SK-N-SH treated with all-trans-retinoic acid at 6 μM for 48 hours (cell line): ENCODE data around the gene TSTD1.
"Not testable (repeated sequence)": the region's sequence is repeated elsewhere in the genome, so short reads cannot be mapped to it uniquely, and the experiment has no call there.

ENCODE experiments used
- ATAC-seq: fragments of 200-7000 bp; cut with Tn5 transposase; 3 replicates; pipeline ENCODE4 v1.9.1; 2020; ENCODE audit warnings: mild to moderate bottlenecking, moderate library complexity
- ARNTL ChIP-seq: fragments of 450-650 bp; formaldehyde crosslinking; IDR thresholded peaks from 2 replicates; pipeline ENCODE4 v1.5.0; 2020; ENCODE audit warnings: low read depth, mild to moderate bottlenecking, moderate library complexity, borderline replicate concordance
- BACH2 ChIP-seq: fragments of 250-450 bp; sonication (Bioruptor Pico); IDR thresholded peaks from 2 replicates; pipeline ENCODE4 v1.9.0; 2021; ENCODE audit warnings: mild to moderate bottlenecking, borderline replicate concordance
- CSDC2 ChIP-seq: fragments of 250-450 bp; sonication (Bioruptor Pico); IDR thresholded peaks from 2 replicates; pipeline ENCODE4 v1.5.0; 2020; ENCODE audit warnings: mild to moderate bottlenecking, moderate library complexity
- GLIS3 ChIP-seq: fragments of 250-450 bp; sonication (Bioruptor Pico); IDR thresholded peaks from 2 replicates; pipeline ENCODE4 v1.5.0; 2020; ENCODE audit warnings: mild to moderate bottlenecking, moderate library complexity
- ISL1 ChIP-seq: fragments of 250-450 bp; sonication (Bioruptor Pico); IDR thresholded peaks from 2 replicates; pipeline ENCODE4 v2.1.2; 2022; ENCODE audit warnings: mild to moderate bottlenecking, moderate library complexity
- OSR1 ChIP-seq: fragments of 250-450 bp; sonication (Bioruptor Pico); IDR thresholded peaks from 2 replicates; pipeline ENCODE4 v1.8.0; 2022; ENCODE audit warnings: moderate library complexity, mild to moderate bottlenecking, inconsistent platforms
- PPARA ChIP-seq: fragments of 250-450 bp; sonication (Bioruptor Pico); IDR thresholded peaks from 2 replicates; pipeline ENCODE4 v1.5.0; 2020; ENCODE audit warnings: mild to moderate bottlenecking, borderline replicate concordance
- RARB ChIP-seq: fragments of 250-450 bp; sonication (Bioruptor Pico); IDR thresholded peaks from 2 replicates; pipeline ENCODE4 v1.8.0; 2021; ENCODE audit warnings: mild to moderate bottlenecking, moderate library complexity
- SNAI2 ChIP-seq: fragments of 250-450 bp; sonication (Bioruptor Pico); IDR thresholded peaks from 2 replicates; pipeline ENCODE4 v1.5.0; 2020; ENCODE audit warnings: mild to moderate bottlenecking, moderate library complexity
- TCF4 ChIP-seq: fragments of 250-450 bp; sonication (Bioruptor Pico); IDR thresholded peaks from 2 replicates; pipeline ENCODE4 v1.8.0; 2021; ENCODE audit warnings: mild to moderate bottlenecking, moderate library complexity, borderline replicate concordance
- ZC3H10 ChIP-seq: fragments of 250-450 bp; sonication (Bioruptor Pico); IDR thresholded peaks from 2 replicates; pipeline ENCODE4 v1.5.1; 2021; ENCODE audit warnings: mild to moderate bottlenecking, moderate library complexity
- ZFP3 ChIP-seq: fragments of 250-450 bp; sonication (Bioruptor Pico); IDR thresholded peaks from 2 replicates; pipeline ENCODE4 v1.5.0; 2020; ENCODE audit warnings: mild to moderate bottlenecking, moderate library complexity
- ZFP30 ChIP-seq: fragments of 450-650 bp; formaldehyde crosslinking; IDR thresholded peaks from 2 replicates; pipeline ENCODE4 v1.5.0; 2022; ENCODE audit warnings: mild to moderate bottlenecking, moderate library complexity
- ZNF565 ChIP-seq: fragments of 450-650 bp; formaldehyde crosslinking; conservative IDR thresholded peaks from 2 replicates; pipeline ENCODE4 v1.5.0; 2020; ENCODE audit warnings: low read depth, mild to moderate bottlenecking, moderate library complexity
- ZNF70 ChIP-seq: fragments of 450-650 bp; formaldehyde crosslinking; IDR thresholded peaks from 2 replicates; pipeline ENCODE4 v1.5.0; 2020; ENCODE audit warnings: mild to moderate bottlenecking, moderate library complexity
- ZNF8 ChIP-seq: fragments of 450-650 bp; formaldehyde crosslinking; IDR thresholded peaks from 2 replicates; pipeline ENCODE4 v1.5.0; 2020; ENCODE audit warnings: mild to moderate bottlenecking, moderate library complexity
- TF ChIP-seq, protein P1 (sequence below): fragments of 250-450 bp; sonication (Bioruptor Pico); IDR thresholded peaks from 2 replicates; pipeline ENCODE4 v1.5.1; 2021; ENCODE audit warnings: mild to moderate bottlenecking, moderate library complexity
- TF ChIP-seq, protein P2 (sequence below): fragments of 250-450 bp; sonication (Bioruptor Pico); IDR thresholded peaks from 2 replicates; pipeline ENCODE4 v1.5.1; 2020; ENCODE audit warnings: low read depth, mild to moderate bottlenecking, moderate library complexity
- TF ChIP-seq, protein P3 (sequence below): fragments of 250-450 bp; sonication (Bioruptor Pico); IDR thresholded peaks from 2 replicates; pipeline ENCODE4 v1.5.0; 2020; ENCODE audit warnings: mild to moderate bottlenecking, moderate library complexity
- TF ChIP-seq, protein P4 (sequence below): fragments of 250-450 bp; sonication (Bioruptor Pico); IDR thresholded peaks from 2 replicates; pipeline ENCODE4 v1.8.0; 2020; ENCODE audit warnings: mild to moderate bottlenecking, moderate library complexity, borderline replicate concordance

Gene TSTD1

DNA sequence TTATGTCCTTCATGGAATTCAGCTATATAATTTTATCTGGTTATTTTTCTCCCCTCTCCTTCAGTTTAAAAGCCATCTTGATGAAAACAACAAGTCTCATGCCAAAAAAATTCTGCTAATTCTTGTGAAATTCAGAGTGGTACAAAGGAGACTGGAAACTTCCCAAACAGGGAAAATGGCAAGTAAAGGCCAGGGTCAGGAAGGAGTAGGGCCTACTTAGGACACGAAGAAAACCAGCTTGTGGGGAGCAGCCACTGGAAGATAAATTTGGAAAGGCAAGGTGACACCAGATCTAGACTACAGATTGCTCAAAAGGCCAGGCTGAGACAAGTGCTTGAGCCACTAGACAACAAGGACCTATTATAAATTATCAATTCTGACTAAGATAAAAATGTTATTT is 6.4 kb downstream of the TSTD1 start:
- ATAC-seq, result no peak; the same call in 2 of the 3 replicates
- TF ChIP-seq ZNF70 (CRISPR knock-in tag) (no peak), ZNF565 (no peak), BACH2 (CRISPR knock-in tag) (no peak), ARNTL (CRISPR knock-in tag) (no peak), GLIS3 (CRISPR knock-in tag) (no peak), PPARA (no peak), SNAI2 (CRISPR knock-in tag) (no peak), TCF4 (CRISPR knock-in tag) (no peak), ZFP3 (CRISPR knock-in tag) (no peak), ISL1 (CRISPR knock-in tag) (no peak), RARB (no peak), OSR1 (no peak), ZNF8 (CRISPR knock-in tag) (no peak), CSDC2 (CRISPR knock-in tag) (no peak), ZC3H10 (CRISPR knock-in tag) (no peak)
- TF ChIP-seq, protein P1, sequence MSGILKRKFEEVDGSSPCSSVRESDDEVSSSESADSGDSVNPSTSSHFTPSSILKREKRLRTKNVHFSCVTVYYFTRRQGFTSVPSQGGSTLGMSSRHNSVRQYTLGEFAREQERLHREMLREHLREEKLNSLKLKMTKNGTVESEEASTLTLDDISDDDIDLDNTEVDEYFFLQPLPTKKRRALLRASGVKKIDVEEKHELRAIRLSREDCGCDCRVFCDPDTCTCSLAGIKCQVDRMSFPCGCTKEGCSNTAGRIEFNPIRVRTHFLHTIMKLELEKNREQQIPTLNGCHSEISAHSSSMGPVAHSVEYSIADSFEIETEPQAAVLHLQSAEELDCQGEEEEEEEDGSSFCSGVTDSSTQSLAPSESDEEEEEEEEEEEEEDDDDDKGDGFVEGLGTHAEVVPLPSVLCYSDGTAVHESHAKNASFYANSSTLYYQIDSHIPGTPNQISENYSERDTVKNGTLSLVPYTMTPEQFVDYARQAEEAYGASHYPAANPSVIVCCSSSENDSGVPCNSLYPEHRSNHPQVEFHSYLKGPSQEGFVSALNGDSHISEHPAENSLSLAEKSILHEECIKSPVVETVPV (CRISPR knock-in tag), result no peak
- TF ChIP-seq, protein P2, sequence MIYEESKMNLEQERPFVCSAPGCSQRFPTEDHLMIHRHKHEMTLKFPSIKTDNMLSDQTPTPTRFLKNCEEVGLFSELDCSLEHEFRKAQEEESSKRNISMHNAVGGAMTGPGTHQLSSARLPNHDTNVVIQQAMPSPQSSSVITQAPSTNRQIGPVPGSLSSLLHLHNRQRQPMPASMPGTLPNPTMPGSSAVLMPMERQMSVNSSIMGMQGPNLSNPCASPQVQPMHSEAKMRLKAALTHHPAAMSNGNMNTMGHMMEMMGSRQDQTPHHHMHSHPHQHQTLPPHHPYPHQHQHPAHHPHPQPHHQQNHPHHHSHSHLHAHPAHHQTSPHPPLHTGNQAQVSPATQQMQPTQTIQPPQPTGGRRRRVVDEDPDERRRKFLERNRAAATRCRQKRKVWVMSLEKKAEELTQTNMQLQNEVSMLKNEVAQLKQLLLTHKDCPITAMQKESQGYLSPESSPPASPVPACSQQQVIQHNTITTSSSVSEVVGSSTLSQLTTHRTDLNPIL (CRISPR knock-in tag), result no peak
- TF ChIP-seq, protein P3, sequence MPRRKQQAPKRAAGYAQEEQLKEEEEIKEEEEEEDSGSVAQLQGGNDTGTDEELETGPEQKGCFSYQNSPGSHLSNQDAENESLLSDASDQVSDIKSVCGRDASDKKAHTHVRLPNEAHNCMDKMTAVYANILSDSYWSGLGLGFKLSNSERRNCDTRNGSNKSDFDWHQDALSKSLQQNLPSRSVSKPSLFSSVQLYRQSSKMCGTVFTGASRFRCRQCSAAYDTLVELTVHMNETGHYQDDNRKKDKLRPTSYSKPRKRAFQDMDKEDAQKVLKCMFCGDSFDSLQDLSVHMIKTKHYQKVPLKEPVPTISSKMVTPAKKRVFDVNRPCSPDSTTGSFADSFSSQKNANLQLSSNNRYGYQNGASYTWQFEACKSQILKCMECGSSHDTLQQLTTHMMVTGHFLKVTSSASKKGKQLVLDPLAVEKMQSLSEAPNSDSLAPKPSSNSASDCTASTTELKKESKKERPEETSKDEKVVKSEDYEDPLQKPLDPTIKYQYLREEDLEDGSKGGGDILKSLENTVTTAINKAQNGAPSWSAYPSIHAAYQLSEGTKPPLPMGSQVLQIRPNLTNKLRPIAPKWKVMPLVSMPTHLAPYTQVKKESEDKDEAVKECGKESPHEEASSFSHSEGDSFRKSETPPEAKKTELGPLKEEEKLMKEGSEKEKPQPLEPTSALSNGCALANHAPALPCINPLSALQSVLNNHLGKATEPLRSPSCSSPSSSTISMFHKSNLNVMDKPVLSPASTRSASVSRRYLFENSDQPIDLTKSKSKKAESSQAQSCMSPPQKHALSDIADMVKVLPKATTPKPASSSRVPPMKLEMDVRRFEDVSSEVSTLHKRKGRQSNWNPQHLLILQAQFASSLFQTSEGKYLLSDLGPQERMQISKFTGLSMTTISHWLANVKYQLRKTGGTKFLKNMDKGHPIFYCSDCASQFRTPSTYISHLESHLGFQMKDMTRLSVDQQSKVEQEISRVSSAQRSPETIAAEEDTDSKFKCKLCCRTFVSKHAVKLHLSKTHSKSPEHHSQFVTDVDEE (CRISPR knock-in tag), result no peak

DNA sequence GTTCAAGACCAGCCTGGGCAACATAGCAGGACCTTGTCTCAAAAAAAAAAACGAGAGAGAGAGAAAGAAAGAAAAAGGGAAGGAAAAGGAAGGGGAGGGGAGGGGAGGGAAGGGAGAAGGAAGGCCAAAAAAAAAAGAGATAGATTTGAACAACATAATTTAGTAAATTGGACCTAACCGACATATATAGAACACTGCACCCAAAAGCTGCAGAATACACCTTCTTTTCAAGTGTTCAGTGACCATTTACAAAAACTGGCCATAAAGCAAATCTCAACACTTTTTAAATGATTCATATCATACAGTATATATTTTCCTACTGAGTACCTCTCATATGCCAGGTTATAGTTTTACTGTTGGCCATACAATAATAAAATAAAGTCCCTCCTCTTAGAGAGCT is 6.9 kb downstream of the TSTD1 start:
- ATAC-seq, result no peak
- TF ChIP-seq ZNF565 (no peak), OSR1 (no peak), ZFP30 (CRISPR knock-in tag) (no peak), ZNF8 (CRISPR knock-in tag) (no peak), ARNTL (CRISPR knock-in tag) (no peak), ZC3H10 (CRISPR knock-in tag) (no peak), ZFP3 (CRISPR knock-in tag) (no peak), RARB (no peak), ZNF70 (CRISPR knock-in tag) (no peak), CSDC2 (CRISPR knock-in tag) (no peak), SNAI2 (CRISPR knock-in tag) (no peak)
- TF ChIP-seq, protein P3 (CRISPR knock-in tag), result no peak
- TF ChIP-seq, protein P4, sequence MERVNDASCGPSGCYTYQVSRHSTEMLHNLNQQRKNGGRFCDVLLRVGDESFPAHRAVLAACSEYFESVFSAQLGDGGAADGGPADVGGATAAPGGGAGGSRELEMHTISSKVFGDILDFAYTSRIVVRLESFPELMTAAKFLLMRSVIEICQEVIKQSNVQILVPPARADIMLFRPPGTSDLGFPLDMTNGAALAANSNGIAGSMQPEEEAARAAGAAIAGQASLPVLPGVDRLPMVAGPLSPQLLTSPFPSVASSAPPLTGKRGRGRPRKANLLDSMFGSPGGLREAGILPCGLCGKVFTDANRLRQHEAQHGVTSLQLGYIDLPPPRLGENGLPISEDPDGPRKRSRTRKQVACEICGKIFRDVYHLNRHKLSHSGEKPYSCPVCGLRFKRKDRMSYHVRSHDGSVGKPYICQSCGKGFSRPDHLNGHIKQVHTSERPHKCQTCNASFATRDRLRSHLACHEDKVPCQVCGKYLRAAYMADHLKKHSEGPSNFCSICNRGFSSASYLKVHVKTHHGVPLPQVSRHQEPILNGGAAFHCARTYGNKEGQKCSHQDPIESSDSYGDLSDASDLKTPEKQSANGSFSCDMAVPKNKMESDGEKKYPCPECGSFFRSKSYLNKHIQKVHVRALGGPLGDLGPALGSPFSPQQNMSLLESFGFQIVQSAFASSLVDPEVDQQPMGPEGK, result no peak

DNA sequence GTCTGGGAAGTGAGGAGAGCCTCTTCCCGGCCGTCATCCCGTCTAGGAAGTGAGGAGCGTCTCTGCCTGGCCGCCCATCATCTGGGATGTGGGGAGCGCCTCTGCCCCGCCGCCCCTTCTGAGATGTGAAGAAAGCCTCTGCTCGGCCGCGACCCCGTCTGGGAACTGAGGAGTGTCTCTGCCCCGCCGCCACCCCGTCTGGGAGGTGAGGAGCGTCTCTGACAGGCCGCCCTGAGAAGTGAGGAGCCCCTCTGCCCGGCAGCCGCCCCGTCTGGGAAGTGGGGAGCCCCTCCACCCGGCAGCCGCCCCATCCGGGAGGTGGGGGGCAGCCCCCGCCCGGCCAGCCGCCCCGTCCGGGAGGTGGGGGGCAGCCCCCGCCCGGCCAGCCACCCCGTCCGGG is 9.3 kb downstream of the TSTD1 start:
- not testable (repeated sequence) for ATAC-seq

DNA sequence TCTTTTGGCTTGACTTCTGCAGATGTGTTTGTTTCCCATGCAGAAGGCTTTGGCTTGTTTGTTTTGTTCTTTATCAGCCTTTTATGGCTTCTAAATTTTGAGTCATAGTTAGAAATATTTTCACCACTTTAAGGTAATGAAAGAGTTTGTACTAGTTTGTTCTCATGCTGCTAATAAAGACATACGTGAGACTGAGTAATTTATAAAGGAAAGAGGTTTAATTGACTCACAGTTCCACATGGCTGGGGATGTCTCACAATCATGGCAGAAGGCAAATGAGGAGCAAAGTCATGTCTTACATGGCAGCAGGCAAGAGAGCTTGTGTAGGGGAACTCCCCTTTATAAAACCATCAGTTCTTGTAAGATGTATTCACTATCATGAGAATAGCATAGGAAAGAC is 11.8 kb downstream of the TSTD1 start:
- not testable (repeated sequence) for ATAC-seq

DNA sequence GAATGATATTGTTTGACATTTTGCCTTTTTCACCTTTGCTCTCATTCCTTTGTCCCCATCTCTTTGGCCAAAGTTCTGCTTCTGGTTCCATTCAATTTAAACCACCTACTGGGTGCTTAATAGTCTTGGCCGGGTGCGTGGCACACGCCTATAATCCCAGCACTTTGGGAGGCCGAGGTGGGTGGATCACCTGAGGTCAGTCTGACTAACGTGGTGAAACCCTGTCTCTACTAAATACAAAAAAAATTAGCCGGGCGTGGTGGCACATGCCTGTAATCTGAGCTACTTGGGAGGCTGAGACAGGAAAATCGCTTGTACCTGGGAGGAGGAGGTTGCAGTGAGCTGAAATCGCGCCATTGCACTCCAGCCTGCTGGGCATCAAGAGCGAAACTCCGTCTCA is 16.3 kb downstream of the TSTD1 start:
- not testable (repeated sequence) for ATAC-seq
